OCI-LY7 (cell line): ENCODE measurements around the gene RBM42. TPM values are rescaled to one million over a fixed set of nuclear protein-coding genes. Genes with fewer than 3 reads are reported as not detected.

Experiments
- BruUV-seq: library from RNA; stranded (reverse); fragments of 400-500 nt; replicated peaks from 2 replicates; lab custom pipeline; 2021; lab: Mats Ljungman, UMichigan
- CTCF ChIA-PET: fragments of 300-600 bp; sonication (Branson Sonifier 250); formaldehyde crosslinking; loops from one replicate; lab custom pipeline; 2022; ENCODE audit warnings: antibody characterized with exemption; ENCODE audit not compliant: unreplicated experiment; lab: Charles Lee
- POLR2A ChIA-PET: fragments of 300-600 bp; sonication (Branson Sonifier 250); formaldehyde crosslinking; loops from one replicate; lab custom pipeline; 2022; ENCODE audit warnings: antibody characterized with exemption; lab: Charles Lee
- DNase-seq: peaks from one replicate; pipeline ENCODE4 v3.0.0-alpha.2; 2015; ENCODE audit warnings: low spot score
- H2AFZ ChIP-seq: fragments of 200-600 bp; sonication (generic), shearing (Covaris generic); 2 replicates; pipeline ENCODE4 v1.6.1; 2014; ENCODE audit warnings: mild to moderate bottlenecking, antibody characterized with exemption, low read length, moderate library complexity
- H3K27ac ChIP-seq: fragments of 200-600 bp; sonication (generic); 2 replicates; pipeline ENCODE4 v1.5.1; 2014; ENCODE audit warnings: mixed run types, low read depth, mild to moderate bottlenecking, moderate library complexity, low read length, inconsistent platforms; ENCODE audit not compliant: poor library complexity, severe bottlenecking
- H3K36me3 ChIP-seq: fragments of 200-600 bp; sonication (generic); 2 replicates; pipeline ENCODE4 v1.6.1; 2014; ENCODE audit warnings: mild to moderate bottlenecking, antibody characterized with exemption, low read length, moderate library complexity, mixed read lengths; ENCODE audit not compliant: insufficient read depth
- H3K4me1 ChIP-seq: fragments of 200-600 bp; sonication (generic); 2 replicates; pipeline ENCODE4 v1.5.1; 2014; ENCODE audit warnings: mild to moderate bottlenecking, low read length; ENCODE audit not compliant: insufficient read depth, poor library complexity, severe bottlenecking
- H3K4me2 ChIP-seq: fragments of 200-600 bp; sonication (generic); 2 replicates; pipeline ENCODE4 v1.6.1; 2014; ENCODE audit warnings: mild to moderate bottlenecking, low read length
- H3K4me3 ChIP-seq: fragments of 200-600 bp; sonication (generic); 2 replicates; pipeline ENCODE4 v1.5.1; 2014; ENCODE audit warnings: mild to moderate bottlenecking, low read depth, low read length; ENCODE audit not compliant: poor library complexity, severe bottlenecking
- H3K79me2 ChIP-seq: fragments of 200-600 bp; sonication (generic); 2 replicates; pipeline ENCODE4 v1.6.1; 2016; ENCODE audit warnings: low read depth, mild to moderate bottlenecking, low read length, moderate library complexity, mixed read lengths; ENCODE audit not compliant: insufficient read depth
- H3K9me2 ChIP-seq: fragments of 200-600 bp; sonication (generic); 2 replicates; pipeline ENCODE4 v1.6.1; 2016; ENCODE audit warnings: mild to moderate bottlenecking, low read length, mixed read lengths; ENCODE audit not compliant: insufficient read depth
- H3K9me3 ChIP-seq: fragments of 200-600 bp; sonication (generic); 2 replicates; pipeline ENCODE4 v1.6.1; 2014; ENCODE audit warnings: mild to moderate bottlenecking, mixed run types, low read length, mixed read lengths
- H4K20me1 ChIP-seq: fragments of 200-600 bp; sonication (generic); 2 replicates; pipeline ENCODE4 v1.6.1; 2014; ENCODE audit warnings: mild to moderate bottlenecking, antibody characterized with exemption, low read length, moderate library complexity, mixed read lengths; ENCODE audit not compliant: insufficient read depth
- CTCF ChIP-seq: fragments of 200-600 bp; sonication (generic); conservative IDR thresholded peaks from 2 replicates; pipeline ENCODE4 v1.5.1; 2014; ENCODE audit warnings: mild to moderate bottlenecking, antibody characterized with exemption, low read length, moderate library complexity, mixed read lengths
- EZH2phosphoT487 ChIP-seq: fragments of 200-600 bp; sonication (generic); IDR thresholded peaks from 2 replicates; pipeline ENCODE4 v1.6.1; 2018; ENCODE audit warnings: low read depth, borderline replicate concordance, mild to moderate bottlenecking, mixed run types, antibody characterized with exemption, low read length, moderate library complexity, mixed read lengths
- intact Hi-C: fragments of 100-400 bp; cut with micrococcal nuclease; formaldehyde crosslinking; loops from one replicate; pipeline ENCODE4 v1.10.0; 2022; ENCODE audit not compliant: unreplicated experiment
- total RNA-seq, 2 experiments: library from RNA; depleted of rRNA in 1 of 2; stranded (reverse); fragments of >200 nt in 1 of 2; shearing (Covaris generic) in 1 of 2; gene quantifications; 2 replicates each; pipeline ENCODE4 v1.2.3, GENCODE V29; 2014 to 2022

The RBM42 gene
- total RNA-seq, 2 experiments from 2014 or later, result 62.0 to 115 TPM

GRCh38 chr19:35666251-35666913 lies 37.5 kb downstream of the RBM42 start, which contains the start of gene UPK1A:
Gene UPK1A, plus strand, starts transcription at chr19:35666517. Its CDS starts 296 bp downstream, at chr19:35666813.
- no peak within 1 kb of the TSS for H3K4me3 ChIP-seq
- intact Hi-C loops, result no loop called here
- no peaks in the 10 kb centered on the region for H3K4me1 ChIP-seq
- H2AFZ ChIP-seq, result no peak within 1 kb of the TSS
- BruUV-seq, result no TSS peak
- CTCF ChIA-PET, result no interaction called here
- H3K9me2 ChIP-seq, result no peaks in the 10 kb centered on the region
- H4K20me1 ChIP-seq, result no peaks in the 10 kb centered on the region
- H3K36me3 ChIP-seq, result peaks cover 19% of the 10 kb centered on the region
- H3K9me3 ChIP-seq, result no peaks in the 10 kb centered on the region
- H3K79me2 ChIP-seq, result no peaks in the 10 kb centered on the region
- TF ChIP-seq EZH2phosphoT487 (no peak), CTCF (no peak)
- H3K27ac ChIP-seq, result no peak within 1 kb of the TSS
- no peak within 1 kb of the TSS for H3K4me2 ChIP-seq
- no peak for DNase-seq
- POLR2A ChIA-PET, result no interaction called here

- H3K79me2 ChIP-seq, result no peaks in the 10 kb centered on the region
- no peaks in the 10 kb centered on the region for H4K20me1 ChIP-seq
- intact Hi-C loops, result no loop called here
- no peak for DNase-seq
- POLR2A ChIA-PET, result no interaction called here
- no TSS peak for BruUV-seq
- H3K27ac ChIP-seq, result no peak overlapping the region
- H3K9me2 ChIP-seq, result no peaks in the 10 kb centered on the region
- CTCF ChIA-PET, result no interaction called here
- no peaks in the 10 kb centered on the region for H3K4me1 ChIP-seq
- no peak overlapping the region for H3K4me3 ChIP-seq
- no peaks in the 10 kb centered on the region for H3K36me3 ChIP-seq
- no peaks in the 10 kb centered on the region for H3K9me3 ChIP-seq
- TF ChIP-seq CTCF (no peak), EZH2phosphoT487 (no peak)
- no peak overlapping the region for H2AFZ ChIP-seq
- no peak overlapping the region for H3K4me2 ChIP-seq
These were observed 40.7 kb downstream of the RBM42 start for GRCh38 chr19:35669566-35669965.

GRCh38 chr19:35669974-35670373 lies 41.1 kb downstream of the RBM42 start:
- no peaks in the 10 kb centered on the region for H3K79me2 ChIP-seq
- no peaks in the 10 kb centered on the region for H3K36me3 ChIP-seq
- H3K9me2 ChIP-seq, result no peaks in the 10 kb centered on the region
- ChIA-PET POLR2A (no interaction called here), CTCF (no interaction called here)
- no peak for DNase-seq
- H3K27ac ChIP-seq, result no peak overlapping the region
- H4K20me1 ChIP-seq, result no peaks in the 10 kb centered on the region
- intact Hi-C loops, result no loop called here
- no TSS peak for BruUV-seq
- H3K9me3 ChIP-seq, result no peaks in the 10 kb centered on the region
- H2AFZ ChIP-seq, result no peak overlapping the region
- TF ChIP-seq CTCF (no peak), EZH2phosphoT487 (no peak)
- H3K4me2 ChIP-seq, result no peak overlapping the region
- no peaks in the 10 kb centered on the region for H3K4me1 ChIP-seq
- no peak overlapping the region for H3K4me3 ChIP-seq
